GM12801 (cell line): ENCODE results near the gene ITGB8.

Experiments
- CTCF ChIP-seq: IDR thresholded peaks from one replicate; pipeline ENCODE4 v1.5.1; 2011; ENCODE audit warnings: control low read depth; ENCODE audit not compliant: insufficient read length; ENCODE audit errors: extremely low read depth

Gene ITGB8

GRCh38 chr7:20359341-20359963, 28.8 kb downstream of the ITGB8 start:
- no peak for TF ChIP-seq CTCF

- TF ChIP-seq CTCF: no peak
Observed at GRCh38 chr7:20362574-20363253, 32.0 kb downstream of the ITGB8 start.

GRCh38 chr7:20364571-20365196, 34.0 kb downstream of the ITGB8 start:
- TF ChIP-seq CTCF: no peak

GRCh38 chr7:20365486-20365885, 34.8 kb downstream of the ITGB8 start:
- TF ChIP-seq CTCF: no peak

GRCh38 chr7:20374399-20374798, 43.7 kb downstream of the ITGB8 start:
- no peak for TF ChIP-seq CTCF

- TF ChIP-seq CTCF: no peak
Observed at GRCh38 chr7:20376796-20377195, 46.1 kb downstream of the ITGB8 start.

GRCh38 chr7:20381406-20382034, 50.8 kb downstream of the ITGB8 start:
- no peak for TF ChIP-seq CTCF
